ENCODE measurements around the gene MCM8. TPM values are rescaled to one million over a fixed set of nuclear protein-coding genes. Genes with fewer than 3 reads are reported as not detected.

Gene MCM8
- total RNA-seq, 4 donors from 2014 or later = 4.0 to 5.6 (median 4.4) TPM

DNA sequence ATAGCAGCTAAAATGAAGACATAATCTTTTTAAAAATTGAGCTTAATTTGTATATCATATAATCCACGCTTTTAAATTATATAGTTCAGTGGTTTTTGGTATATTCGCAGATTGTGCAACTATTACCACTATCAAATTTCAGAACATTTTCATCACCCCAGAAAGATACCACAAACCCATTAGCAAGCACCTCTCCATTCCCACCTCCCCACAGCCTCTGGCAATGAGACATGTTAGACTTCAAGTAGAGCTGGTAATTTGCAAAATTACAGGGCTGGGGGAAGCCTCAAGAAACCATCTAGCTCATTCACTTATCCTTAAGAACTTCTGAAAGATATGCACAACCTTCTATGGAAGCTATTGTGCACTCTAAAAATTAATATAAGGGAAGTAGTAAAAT, 37.3 kb upstream of the MCM8 start:
- TF ChIP-seq EP300 (IDR thresholded peaks at IDR 0.05) (no peak), POLR2AphosphoS5 (IDR thresholded peaks at IDR 0.05) (no peak), POLR2A (IDR thresholded peaks at IDR 0.05; ENCODE audit: low read depth) (no peak)
- TF ChIP-seq, protein P1, sequence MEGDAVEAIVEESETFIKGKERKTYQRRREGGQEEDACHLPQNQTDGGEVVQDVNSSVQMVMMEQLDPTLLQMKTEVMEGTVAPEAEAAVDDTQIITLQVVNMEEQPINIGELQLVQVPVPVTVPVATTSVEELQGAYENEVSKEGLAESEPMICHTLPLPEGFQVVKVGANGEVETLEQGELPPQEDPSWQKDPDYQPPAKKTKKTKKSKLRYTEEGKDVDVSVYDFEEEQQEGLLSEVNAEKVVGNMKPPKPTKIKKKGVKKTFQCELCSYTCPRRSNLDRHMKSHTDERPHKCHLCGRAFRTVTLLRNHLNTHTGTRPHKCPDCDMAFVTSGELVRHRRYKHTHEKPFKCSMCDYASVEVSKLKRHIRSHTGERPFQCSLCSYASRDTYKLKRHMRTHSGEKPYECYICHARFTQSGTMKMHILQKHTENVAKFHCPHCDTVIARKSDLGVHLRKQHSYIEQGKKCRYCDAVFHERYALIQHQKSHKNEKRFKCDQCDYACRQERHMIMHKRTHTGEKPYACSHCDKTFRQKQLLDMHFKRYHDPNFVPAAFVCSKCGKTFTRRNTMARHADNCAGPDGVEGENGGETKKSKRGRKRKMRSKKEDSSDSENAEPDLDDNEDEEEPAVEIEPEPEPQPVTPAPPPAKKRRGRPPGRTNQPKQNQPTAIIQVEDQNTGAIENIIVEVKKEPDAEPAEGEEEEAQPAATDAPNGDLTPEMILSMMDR (IDR thresholded peaks at IDR 0.05) = no peak
- DNase-seq (ENCODE audit: extremely low spot score) = no peak
- Histone ChIP-seq H3K27me3 (peaks cover 0 to 55% (median 5%) of the 10 kb centered on the region in 4 donors), H3K4me1 (peaks cover 9 to 11% (median 10%) of the 10 kb centered on the region in 4 donors), H3K27ac (replicated peaks in 1 of 4) (no peak overlapping the region), H3K9me3 (no peaks in the 10 kb centered on the region), H3K36me3 (no peaks in the 10 kb centered on the region), H3K4me3 (no peak overlapping the region)
- intact Hi-C loops (cut with DNase I) = no loop called here
- WGBS = 91% methylated on average over 2 of the region's 2 CpGs

DNA sequence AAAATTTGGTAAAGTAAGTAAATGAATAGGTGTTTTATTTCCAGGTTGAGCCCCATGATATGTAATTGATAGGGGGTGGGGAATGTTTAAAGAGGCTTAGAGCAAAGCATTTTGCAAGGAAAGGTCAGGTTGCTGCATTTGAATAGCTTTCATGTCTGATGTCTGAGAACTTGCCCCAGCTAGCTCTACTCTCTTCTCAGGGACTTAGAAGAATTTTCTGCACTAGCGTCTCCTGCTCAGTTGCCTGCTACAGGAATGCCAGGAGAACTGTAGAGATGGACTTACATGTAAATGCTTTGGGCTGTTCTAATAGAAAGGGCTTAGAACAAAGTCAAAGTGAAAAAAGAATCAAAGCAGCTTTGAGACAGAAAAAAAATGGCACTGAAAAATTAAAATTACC, 35.6 kb upstream of the MCM8 start:
- TF ChIP-seq, protein P1 (IDR thresholded peaks at IDR 0.05) = no peak
- TF ChIP-seq EP300 (IDR thresholded peaks at IDR 0.05) = no peak
- TF ChIP-seq POLR2AphosphoS5 (IDR thresholded peaks at IDR 0.05) = no peak
- no peak for TF ChIP-seq POLR2A (IDR thresholded peaks at IDR 0.05; ENCODE audit: low read depth)

DNA sequence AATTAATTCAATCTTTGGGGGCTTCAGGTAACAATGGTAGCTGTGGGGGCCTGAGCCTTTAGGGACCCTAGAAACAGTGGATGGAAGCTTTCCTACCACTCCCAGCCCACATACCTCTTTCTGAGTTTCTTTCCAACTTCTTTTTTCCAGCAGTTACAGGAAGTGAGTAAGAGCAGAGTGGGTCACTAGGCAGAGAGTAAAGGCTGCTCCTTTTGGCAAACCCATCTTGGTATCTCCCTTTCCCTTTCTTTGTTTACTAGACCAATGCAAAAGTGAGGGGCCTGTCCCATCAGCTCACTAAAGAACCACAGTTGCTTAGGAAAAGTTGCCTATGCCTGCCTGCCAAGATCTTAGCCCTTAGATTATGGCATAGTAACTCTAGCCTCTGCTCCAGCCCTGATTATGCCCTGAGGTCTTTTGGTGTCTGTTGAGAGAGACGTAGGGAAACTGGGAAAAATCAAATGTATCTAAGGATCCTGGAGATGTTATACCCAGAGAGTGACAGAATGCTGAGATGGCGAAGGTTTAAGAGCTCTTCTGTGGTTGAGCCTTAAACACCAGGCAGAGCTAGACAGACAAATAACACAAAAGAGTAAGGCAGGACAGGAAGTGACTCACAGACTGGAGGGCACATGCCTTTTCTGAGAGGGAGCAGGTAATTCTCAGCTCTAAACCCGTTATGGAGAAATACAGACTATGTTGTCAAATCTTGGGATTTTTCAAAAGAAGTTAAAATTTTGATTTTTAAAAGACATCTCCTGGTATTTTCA, 31.4 kb upstream of the MCM8 start:
- Histone ChIP-seq H3K9me3 (no peaks in the 10 kb centered on the region), H3K27ac (replicated peaks in 1 of 4) (no peak overlapping the region), H3K4me3 (no peak overlapping the region), H3K4me1 (no peaks in the 10 kb centered on the region), H3K36me3 (no peaks in the 10 kb centered on the region), H3K27me3 (peaks cover 0 to 14% (median 0%) of the 10 kb centered on the region in 4 donors)
- WGBS = 51% methylated on average over 3 of the region's 3 CpGs
- intact Hi-C loops (cut with DNase I) = no loop called here
- DNase-seq (ENCODE audit: extremely low spot score) = no peak
- TF ChIP-seq EP300 (IDR thresholded peaks at IDR 0.05) (no peak), POLR2AphosphoS5 (IDR thresholded peaks at IDR 0.05) (no peak), POLR2A (IDR thresholded peaks at IDR 0.05; ENCODE audit: low read depth) (no peak)
- TF ChIP-seq, protein P1 (IDR thresholded peaks at IDR 0.05) = no peak

More for the DNA sequence above, 35.6 kb upstream of the MCM8 start:
- 7% methylated on average over 1 of the region's 1 CpG for WGBS
- H3K36me3 ChIP-seq = no peaks in the 10 kb centered on the region
- intact Hi-C loops (cut with DNase I) = no loop called here
- H3K4me1 ChIP-seq = peaks cover 9 to 11% (median 10%) of the 10 kb centered on the region in 4 donors
- DNase-seq (ENCODE audit: extremely low spot score) = no peak
- peaks cover 0 to 39% (median 5%) of the 10 kb centered on the region in 4 donors for H3K27me3 ChIP-seq
- H3K27ac ChIP-seq (replicated peaks in 1 of 4) = no peak overlapping the region
- no peak overlapping the region for H3K4me3 ChIP-seq
- H3K9me3 ChIP-seq = no peaks in the 10 kb centered on the region

DNA sequence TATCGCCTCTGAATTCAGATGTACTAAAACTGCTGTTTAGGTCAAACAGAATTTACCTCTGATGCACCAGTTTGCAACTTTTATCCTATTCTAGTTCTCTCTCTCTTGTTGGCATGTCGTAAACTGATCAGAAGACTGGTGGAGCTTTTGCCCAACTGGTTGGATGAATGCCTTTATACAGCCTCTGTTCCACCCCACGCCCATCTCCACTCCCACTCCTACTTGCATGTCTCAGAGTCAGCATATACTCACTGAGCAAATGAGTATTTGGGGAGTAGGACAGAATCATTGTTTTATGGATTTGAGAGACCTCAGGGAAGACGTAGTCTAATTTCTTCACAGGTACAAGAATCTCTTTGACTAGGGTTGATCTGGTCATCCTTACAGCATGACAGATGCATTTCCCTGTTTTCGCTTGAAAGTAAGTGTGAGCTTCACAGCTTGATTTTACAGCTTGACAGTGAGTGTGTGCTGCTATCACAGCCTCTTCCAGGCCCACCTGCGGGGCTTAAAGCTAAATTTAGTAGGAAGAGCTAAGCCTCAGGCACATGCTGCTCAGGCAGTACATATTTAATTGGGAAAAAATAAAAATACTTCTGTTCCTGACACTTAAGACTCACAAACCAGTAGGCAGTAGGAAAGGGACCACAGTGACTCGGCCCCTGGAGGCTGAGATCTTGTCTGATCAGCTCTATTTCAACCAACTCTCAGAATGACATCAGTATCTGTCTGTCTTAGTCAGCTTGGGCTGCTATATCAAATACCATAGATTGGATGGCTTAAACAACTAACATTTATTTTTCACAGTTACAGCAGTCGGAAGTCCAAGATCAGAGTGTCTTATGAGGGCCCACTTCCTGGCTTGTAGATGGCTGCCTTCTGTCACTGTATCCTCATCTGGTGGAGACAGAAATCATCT, 30.6 kb upstream of the MCM8 start:
- intact Hi-C loops (cut with DNase I) = no loop called here
- no peaks in the 10 kb centered on the region for H3K36me3 ChIP-seq
- TF ChIP-seq POLR2A (IDR thresholded peaks at IDR 0.05; ENCODE audit: low read depth) (no peak), EP300 (IDR thresholded peaks at IDR 0.05) (no peak), POLR2AphosphoS5 (IDR thresholded peaks at IDR 0.05) (no peak)
- TF ChIP-seq, protein P1 (IDR thresholded peaks at IDR 0.05) = no peak
- no peak overlapping the region for H3K4me3 ChIP-seq
- H3K4me1 ChIP-seq = no peaks in the 10 kb centered on the region
- WGBS = 66% methylated on average over 8 of the region's 8 CpGs
- H3K9me3 ChIP-seq = no peaks in the 10 kb centered on the region
- DNase-seq (ENCODE audit: extremely low spot score) = peak; percentile 53
- peaks cover 0 to 14% (median 0%) of the 10 kb centered on the region in 4 donors for H3K27me3 ChIP-seq
- no peak overlapping the region for H3K27ac ChIP-seq (replicated peaks in 1 of 4)
